Measurements from ENCODE around the gene SMOC2.

GRCh38 chr6:168420084-168420483 is 20.9 kb upstream of the SMOC2 start:
- TF ChIP-seq, protein P1, sequence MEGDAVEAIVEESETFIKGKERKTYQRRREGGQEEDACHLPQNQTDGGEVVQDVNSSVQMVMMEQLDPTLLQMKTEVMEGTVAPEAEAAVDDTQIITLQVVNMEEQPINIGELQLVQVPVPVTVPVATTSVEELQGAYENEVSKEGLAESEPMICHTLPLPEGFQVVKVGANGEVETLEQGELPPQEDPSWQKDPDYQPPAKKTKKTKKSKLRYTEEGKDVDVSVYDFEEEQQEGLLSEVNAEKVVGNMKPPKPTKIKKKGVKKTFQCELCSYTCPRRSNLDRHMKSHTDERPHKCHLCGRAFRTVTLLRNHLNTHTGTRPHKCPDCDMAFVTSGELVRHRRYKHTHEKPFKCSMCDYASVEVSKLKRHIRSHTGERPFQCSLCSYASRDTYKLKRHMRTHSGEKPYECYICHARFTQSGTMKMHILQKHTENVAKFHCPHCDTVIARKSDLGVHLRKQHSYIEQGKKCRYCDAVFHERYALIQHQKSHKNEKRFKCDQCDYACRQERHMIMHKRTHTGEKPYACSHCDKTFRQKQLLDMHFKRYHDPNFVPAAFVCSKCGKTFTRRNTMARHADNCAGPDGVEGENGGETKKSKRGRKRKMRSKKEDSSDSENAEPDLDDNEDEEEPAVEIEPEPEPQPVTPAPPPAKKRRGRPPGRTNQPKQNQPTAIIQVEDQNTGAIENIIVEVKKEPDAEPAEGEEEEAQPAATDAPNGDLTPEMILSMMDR (IDR thresholded peaks at IDR 0.05 in 2 of 3, conservative IDR thresholded peaks at IDR 0.05 in 1 of 3; ENCODE audit: borderline replicate concordance in 1 of 3, insufficient read depth in 1 of 3, low read depth in 2 of 3, low read length in 2 of 3): no peak
- TF ChIP-seq EZH2 (IDR thresholded peaks at IDR 0.05): no peak
- TF ChIP-seq POLR2AphosphoS5 (IDR thresholded peaks at IDR 0.05; ENCODE audit: low read depth, low read length): no peak
- TF ChIP-seq RAD21 (IDR thresholded peaks at IDR 0.05; ENCODE audit: low read depth): no peak
- TF ChIP-seq YY1 (IDR thresholded peaks at IDR 0.05; ENCODE audit: extremely low read depth, insufficient replicate concordance, low read depth, low read length): no peak
- TF ChIP-seq MAX (IDR thresholded peaks at IDR 0.05): no peak
- TF ChIP-seq, protein P2, sequence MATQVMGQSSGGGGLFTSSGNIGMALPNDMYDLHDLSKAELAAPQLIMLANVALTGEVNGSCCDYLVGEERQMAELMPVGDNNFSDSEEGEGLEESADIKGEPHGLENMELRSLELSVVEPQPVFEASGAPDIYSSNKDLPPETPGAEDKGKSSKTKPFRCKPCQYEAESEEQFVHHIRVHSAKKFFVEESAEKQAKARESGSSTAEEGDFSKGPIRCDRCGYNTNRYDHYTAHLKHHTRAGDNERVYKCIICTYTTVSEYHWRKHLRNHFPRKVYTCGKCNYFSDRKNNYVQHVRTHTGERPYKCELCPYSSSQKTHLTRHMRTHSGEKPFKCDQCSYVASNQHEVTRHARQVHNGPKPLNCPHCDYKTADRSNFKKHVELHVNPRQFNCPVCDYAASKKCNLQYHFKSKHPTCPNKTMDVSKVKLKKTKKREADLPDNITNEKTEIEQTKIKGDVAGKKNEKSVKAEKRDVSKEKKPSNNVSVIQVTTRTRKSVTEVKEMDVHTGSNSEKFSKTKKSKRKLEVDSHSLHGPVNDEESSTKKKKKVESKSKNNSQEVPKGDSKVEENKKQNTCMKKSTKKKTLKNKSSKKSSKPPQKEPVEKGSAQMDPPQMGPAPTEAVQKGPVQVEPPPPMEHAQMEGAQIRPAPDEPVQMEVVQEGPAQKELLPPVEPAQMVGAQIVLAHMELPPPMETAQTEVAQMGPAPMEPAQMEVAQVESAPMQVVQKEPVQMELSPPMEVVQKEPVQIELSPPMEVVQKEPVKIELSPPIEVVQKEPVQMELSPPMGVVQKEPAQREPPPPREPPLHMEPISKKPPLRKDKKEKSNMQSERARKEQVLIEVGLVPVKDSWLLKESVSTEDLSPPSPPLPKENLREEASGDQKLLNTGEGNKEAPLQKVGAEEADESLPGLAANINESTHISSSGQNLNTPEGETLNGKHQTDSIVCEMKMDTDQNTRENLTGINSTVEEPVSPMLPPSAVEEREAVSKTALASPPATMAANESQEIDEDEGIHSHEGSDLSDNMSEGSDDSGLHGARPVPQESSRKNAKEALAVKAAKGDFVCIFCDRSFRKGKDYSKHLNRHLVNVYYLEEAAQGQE (IDR thresholded peaks at IDR 0.05; ENCODE audit: low read depth): no peak
- TF ChIP-seq SIN3A (IDR thresholded peaks at IDR 0.05; ENCODE audit: low read depth): no peak
- TF ChIP-seq POLR2A (IDR thresholded peaks at IDR 0.05; ENCODE audit: borderline replicate concordance, extremely low read depth, insufficient read depth, insufficient read length): no peak
- no peak for TF ChIP-seq CBX3 (IDR thresholded peaks at IDR 0.05; ENCODE audit: low read depth)
- TF ChIP-seq EGR1 (IDR thresholded peaks at IDR 0.05; ENCODE audit: low read depth): no peak
- no peak for TF ChIP-seq EZH2phosphoT487 (IDR thresholded peaks at IDR 0.05; ENCODE audit: borderline replicate concordance)
- no peak for TF ChIP-seq ZFX (IDR thresholded peaks at IDR 0.05)
- TF ChIP-seq JUND (IDR thresholded peaks at IDR 0.05): no peak
